ENCODE results near the gene PFKL. TPM values are rescaled to one million over a fixed set of nuclear protein-coding genes. Genes with fewer than 3 reads are reported as not detected.
"Not testable (repeated sequence)": the region's sequence is repeated elsewhere in the genome, so short reads cannot be mapped to it uniquely, and the experiment has no call there.

The PFKL gene
- polyA plus RNA-seq, 2 donors = 85.7 to 96.4 TPM

DNA sequence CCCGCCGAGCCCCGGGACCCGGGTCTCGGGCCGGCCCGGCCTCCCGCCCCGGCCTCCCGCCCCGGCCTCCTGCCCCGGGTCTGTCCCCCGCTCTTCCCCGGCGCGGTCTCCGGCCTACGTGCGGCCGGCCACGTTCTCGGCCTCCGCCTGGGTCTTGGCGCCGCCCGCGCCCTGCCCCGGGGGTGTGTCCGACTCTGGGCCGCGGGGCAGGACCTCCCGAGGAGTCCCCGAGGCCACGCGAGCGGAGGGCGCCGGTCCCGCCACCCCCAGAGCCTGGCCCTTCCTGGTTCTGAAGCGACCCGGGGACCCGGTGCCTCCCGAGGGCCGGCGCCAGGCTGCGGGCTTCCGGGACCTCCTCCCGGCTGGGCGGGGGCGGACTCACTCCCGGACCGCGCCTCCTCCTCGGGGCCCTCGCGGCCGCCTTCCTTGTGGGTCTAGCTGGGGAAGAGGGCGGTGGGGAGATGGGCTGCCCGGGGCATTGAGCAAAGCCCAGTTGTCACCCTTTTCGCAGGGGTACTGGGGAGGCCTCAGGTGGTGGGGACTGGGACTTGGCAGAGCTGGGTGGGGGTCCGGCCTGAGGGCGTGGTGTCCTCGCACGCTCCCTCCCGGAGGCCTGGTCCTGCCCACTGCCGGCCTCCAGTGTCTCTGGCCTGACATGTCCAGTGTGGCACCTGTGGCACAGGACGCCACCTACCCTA is 558 bp downstream of the PFKL start:
- WGBS, 2 donors = 1% methylated on average over 40 to 67 of the region's 67 CpGs
- Histone ChIP-seq H3K4me3 (ENCODE audit: low read depth in 1 of 2, low read length in 2 of 2) (peak overlapping the region; percentile 80 to 83), H3K4me1 (ENCODE audit: control insufficient read depth in 2 of 2, insufficient read depth in 2 of 2, low read length in 1 of 2) (peaks cover 7 to 33% of the 10 kb centered on the region in 2 donors), H3K27me3 (ENCODE audit: control insufficient read depth in 1 of 2, insufficient read depth in 2 of 2, low read length in 2 of 2) (no peaks in the 10 kb centered on the region), H3K36me3 (ENCODE audit: control insufficient read depth in 2 of 2, insufficient read depth in 2 of 2, low read length in 1 of 2) (peaks cover 0 to 11% of the 10 kb centered on the region in 2 donors), H3K9me3 (ENCODE audit: control insufficient read depth in 2 of 2, insufficient read depth in 1 of 2, low read depth in 1 of 2, low read length in 1 of 2) (no peaks in the 10 kb centered on the region), H3K27ac (ENCODE audit: low read depth in 2 of 2, low read length in 1 of 2) (peak overlapping the region; percentile 79 to 90)

DNA sequence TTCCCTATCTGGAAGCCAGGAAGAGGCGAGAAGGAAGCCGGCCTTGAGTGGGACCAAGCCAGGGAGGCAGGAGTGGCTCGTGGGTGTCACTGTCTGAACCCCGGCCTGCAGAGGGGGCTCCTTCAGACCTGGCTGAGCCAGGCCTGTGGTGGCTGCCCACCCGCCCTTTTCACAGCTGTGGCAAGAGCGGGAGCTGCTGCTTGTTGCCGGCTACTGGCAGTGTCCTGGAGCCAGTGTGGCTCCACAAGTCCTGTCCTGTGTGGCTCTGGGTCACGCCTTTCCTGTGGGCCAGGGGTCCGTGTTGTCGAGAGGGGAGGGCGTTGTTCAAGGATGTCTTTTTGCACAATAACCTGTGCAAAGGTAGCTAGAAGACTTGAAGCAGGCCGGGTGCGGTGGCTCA is 1.3 kb downstream of the PFKL start:
- WGBS, 2 donors = 58 to 61% methylated on average over 13 of the region's 13 CpGs
- H3K27me3 ChIP-seq (ENCODE audit: control insufficient read depth in 1 of 2, insufficient read depth in 2 of 2, low read length in 2 of 2) = no peaks in the 10 kb centered on the region
- no peaks in the 10 kb centered on the region for H3K9me3 ChIP-seq (ENCODE audit: control insufficient read depth in 2 of 2, insufficient read depth in 1 of 2, low read depth in 1 of 2, low read length in 1 of 2)
- peak overlapping the region; percentile 79 to 90 for H3K27ac ChIP-seq (ENCODE audit: low read depth in 2 of 2, low read length in 1 of 2)
- peak overlapping the region; percentile 80 to 83 for H3K4me3 ChIP-seq (ENCODE audit: low read depth in 1 of 2, low read length in 2 of 2)
- H3K36me3 ChIP-seq (ENCODE audit: control insufficient read depth in 2 of 2, insufficient read depth in 2 of 2, low read length in 1 of 2) = peaks cover 0 to 11% of the 10 kb centered on the region in 2 donors
- peaks cover 7 to 33% of the 10 kb centered on the region in 2 donors for H3K4me1 ChIP-seq (ENCODE audit: control insufficient read depth in 2 of 2, insufficient read depth in 2 of 2, low read length in 1 of 2)

DNA sequence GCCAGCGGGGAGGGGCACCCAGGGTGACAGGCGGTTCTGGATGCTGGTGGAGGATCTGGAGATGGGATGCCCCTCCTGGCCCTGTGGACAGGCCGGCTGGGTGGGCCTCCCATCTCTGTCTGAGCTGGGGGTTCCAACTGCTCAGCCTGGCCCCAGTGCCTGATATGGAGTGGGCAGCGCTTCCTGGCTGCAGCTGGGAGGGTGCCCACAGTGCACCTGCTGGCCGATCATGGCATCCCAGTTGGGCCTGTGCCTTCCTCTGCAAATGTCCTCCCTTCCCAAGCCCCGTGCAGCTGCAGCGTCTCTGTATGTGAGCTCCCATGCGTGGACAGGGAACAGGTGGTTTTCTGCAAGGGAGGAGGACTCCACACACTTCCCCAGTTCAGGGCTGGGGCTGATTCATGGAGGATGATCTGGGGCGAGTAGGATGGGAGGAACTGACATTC is 2.1 kb downstream of the PFKL start:
- WGBS, 2 donors = 62 to 67% methylated on average over 9 of the region's 9 CpGs
- Histone ChIP-seq H3K27ac (ENCODE audit: low read depth in 2 of 2, low read length in 1 of 2) (peak overlapping the region in 1 of 2 donors; percentile 43), H3K4me3 (ENCODE audit: low read depth in 1 of 2, low read length in 2 of 2) (no peak overlapping the region), H3K36me3 (ENCODE audit: control insufficient read depth in 2 of 2, insufficient read depth in 2 of 2, low read length in 1 of 2) (peaks cover 0 to 18% of the 10 kb centered on the region in 2 donors), H3K9me3 (ENCODE audit: control insufficient read depth in 2 of 2, insufficient read depth in 1 of 2, low read depth in 1 of 2, low read length in 1 of 2) (no peaks in the 10 kb centered on the region), H3K27me3 (ENCODE audit: control insufficient read depth in 1 of 2, insufficient read depth in 2 of 2, low read length in 2 of 2) (no peaks in the 10 kb centered on the region), H3K4me1 (ENCODE audit: control insufficient read depth in 2 of 2, insufficient read depth in 2 of 2, low read length in 1 of 2) (peaks cover 7 to 33% of the 10 kb centered on the region in 2 donors)

DNA sequence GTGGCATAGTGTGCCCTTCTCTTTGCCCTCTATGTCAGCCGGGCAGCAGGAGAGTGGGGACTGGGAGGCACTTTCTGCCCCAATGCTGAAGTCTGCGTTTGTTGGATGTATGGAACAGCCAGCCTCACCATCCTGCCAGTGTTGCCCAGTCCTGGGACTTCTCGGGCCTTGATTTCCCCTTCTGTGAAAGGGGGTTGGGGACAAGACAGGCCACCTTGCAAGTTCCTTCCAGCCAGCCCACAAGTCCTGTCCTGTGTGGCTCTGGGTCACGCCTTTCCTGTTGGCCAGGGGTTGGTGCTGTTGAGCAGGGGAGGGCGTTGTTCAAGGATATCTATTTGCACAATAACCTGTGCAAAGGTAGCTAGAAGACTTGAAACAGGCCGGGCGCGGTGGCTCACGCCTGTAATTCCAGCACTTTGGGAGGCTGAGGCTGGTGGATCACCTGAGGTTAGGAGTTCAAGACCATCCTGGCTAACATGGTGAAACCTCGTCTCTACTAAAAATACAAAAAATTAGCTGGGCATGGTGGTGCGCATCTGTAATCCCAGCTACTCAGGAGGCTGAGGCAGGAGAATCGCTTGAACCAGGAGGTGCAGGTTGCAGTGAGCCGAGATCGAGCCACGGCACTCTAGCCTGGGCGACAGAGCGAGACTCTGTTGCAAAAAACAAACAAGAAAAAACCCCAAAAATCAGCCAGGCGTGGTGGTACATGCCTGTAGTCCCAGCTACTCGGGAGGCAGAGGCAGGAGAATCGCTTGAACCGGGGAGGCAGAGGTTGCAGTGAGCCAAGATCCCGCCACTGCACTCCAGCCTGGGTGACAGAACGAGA is 2.9 kb downstream of the PFKL start:
- peaks cover 0 to 23% of the 10 kb centered on the region in 2 donors for H3K36me3 ChIP-seq (ENCODE audit: control insufficient read depth in 2 of 2, insufficient read depth in 2 of 2, low read length in 1 of 2)
- H3K9me3 ChIP-seq (ENCODE audit: control insufficient read depth in 2 of 2, insufficient read depth in 1 of 2, low read depth in 1 of 2, low read length in 1 of 2); H3K4me3 ChIP-seq (ENCODE audit: low read depth in 1 of 2, low read length in 2 of 2); H3K27me3 ChIP-seq (ENCODE audit: control insufficient read depth in 1 of 2, insufficient read depth in 2 of 2, low read length in 2 of 2): not testable (repeated sequence)
- peak overlapping the region in 1 of 2 donors; percentile 43 for H3K27ac ChIP-seq (ENCODE audit: low read depth in 2 of 2, low read length in 1 of 2)
- peaks cover 7 to 31% of the 10 kb centered on the region in 2 donors for H3K4me1 ChIP-seq (ENCODE audit: control insufficient read depth in 2 of 2, insufficient read depth in 2 of 2, low read length in 1 of 2)
- 69 to 74% methylated on average over 22 to 23 of the region's 23 CpGs for WGBS, 2 donors

DNA sequence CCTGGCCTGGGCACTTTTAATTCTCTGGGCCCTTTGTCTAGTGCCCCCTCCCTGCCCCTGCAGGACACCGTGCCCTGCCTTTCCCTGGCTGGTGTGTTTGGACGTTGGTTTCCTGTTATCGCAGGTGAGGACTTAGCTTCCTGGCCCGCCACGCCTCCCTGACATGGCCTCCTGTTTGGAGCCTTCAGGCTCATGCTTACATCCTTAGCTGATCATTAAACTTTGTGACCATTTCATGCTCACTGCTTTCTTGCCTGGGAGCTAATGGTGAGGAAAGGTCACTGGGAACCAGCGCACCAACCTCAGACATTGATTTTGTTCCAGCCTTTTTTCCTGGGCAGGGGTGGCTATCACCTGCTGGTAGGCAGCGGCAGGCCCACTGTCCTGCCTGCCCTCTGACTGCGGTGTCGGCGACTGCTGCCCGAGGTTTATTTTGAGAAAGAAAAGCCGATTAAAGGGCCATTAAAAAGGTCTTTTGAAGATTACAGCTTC is 3.7 kb downstream of the PFKL start:
- Histone ChIP-seq H3K36me3 (ENCODE audit: control insufficient read depth in 2 of 2, insufficient read depth in 2 of 2, low read length in 1 of 2) (peaks cover 0 to 23% of the 10 kb centered on the region in 2 donors), H3K4me1 (ENCODE audit: control insufficient read depth in 2 of 2, insufficient read depth in 2 of 2, low read length in 1 of 2) (peaks cover 7 to 31% of the 10 kb centered on the region in 2 donors), H3K9me3 (ENCODE audit: control insufficient read depth in 2 of 2, insufficient read depth in 1 of 2, low read depth in 1 of 2, low read length in 1 of 2) (no peaks in the 10 kb centered on the region), H3K27ac (ENCODE audit: low read depth in 2 of 2, low read length in 1 of 2) (no peak overlapping the region), H3K27me3 (ENCODE audit: control insufficient read depth in 1 of 2, insufficient read depth in 2 of 2, low read length in 2 of 2) (no peaks in the 10 kb centered on the region), H3K4me3 (ENCODE audit: low read depth in 1 of 2, low read length in 2 of 2) (no peak overlapping the region)
- 62 to 77% methylated on average over 12 of the region's 12 CpGs for WGBS, 2 donors

DNA sequence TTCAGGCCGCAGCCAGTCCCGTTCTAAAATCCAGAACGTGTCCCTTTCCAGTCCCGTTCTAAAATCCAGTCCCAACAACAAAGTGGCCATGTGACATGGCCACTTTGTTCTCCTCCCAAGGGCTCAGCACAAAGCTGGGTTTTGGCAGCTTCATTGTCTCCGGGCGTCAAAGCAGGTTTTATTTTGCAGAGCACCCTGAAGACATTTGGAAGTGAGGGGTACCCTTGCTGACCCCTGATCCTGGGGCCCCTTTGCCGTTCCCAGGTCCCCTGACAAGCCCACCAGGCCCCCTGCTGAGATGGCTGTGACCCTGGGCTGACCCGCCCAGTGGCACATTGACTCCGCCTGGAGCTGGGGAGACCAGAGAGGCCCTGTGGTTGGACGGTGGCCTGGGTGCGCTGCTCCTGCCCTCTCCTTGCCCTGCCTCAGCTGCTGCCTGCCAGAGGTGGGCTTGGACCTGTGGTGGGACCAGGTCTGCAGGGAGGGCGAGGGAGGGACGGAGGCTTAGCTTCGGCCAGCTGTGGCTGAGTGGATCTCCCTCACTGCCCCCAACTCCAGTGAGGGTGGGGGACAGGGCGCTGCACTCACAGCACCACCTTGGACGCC is 4.3 kb downstream of the PFKL start:
- 66 to 74% methylated on average over 16 of the region's 16 CpGs for WGBS, 2 donors
- Histone ChIP-seq H3K9me3 (ENCODE audit: control insufficient read depth in 2 of 2, insufficient read depth in 1 of 2, low read depth in 1 of 2, low read length in 1 of 2) (no peaks in the 10 kb centered on the region), H3K4me1 (ENCODE audit: control insufficient read depth in 2 of 2, insufficient read depth in 2 of 2, low read length in 1 of 2) (peaks cover 7 to 31% of the 10 kb centered on the region in 2 donors), H3K27me3 (ENCODE audit: control insufficient read depth in 1 of 2, insufficient read depth in 2 of 2, low read length in 2 of 2) (no peaks in the 10 kb centered on the region), H3K27ac (ENCODE audit: low read depth in 2 of 2, low read length in 1 of 2) (no peak overlapping the region), H3K36me3 (ENCODE audit: control insufficient read depth in 2 of 2, insufficient read depth in 2 of 2, low read length in 1 of 2) (peaks cover 0 to 23% of the 10 kb centered on the region in 2 donors), H3K4me3 (ENCODE audit: low read depth in 1 of 2, low read length in 2 of 2) (no peak overlapping the region)

DNA sequence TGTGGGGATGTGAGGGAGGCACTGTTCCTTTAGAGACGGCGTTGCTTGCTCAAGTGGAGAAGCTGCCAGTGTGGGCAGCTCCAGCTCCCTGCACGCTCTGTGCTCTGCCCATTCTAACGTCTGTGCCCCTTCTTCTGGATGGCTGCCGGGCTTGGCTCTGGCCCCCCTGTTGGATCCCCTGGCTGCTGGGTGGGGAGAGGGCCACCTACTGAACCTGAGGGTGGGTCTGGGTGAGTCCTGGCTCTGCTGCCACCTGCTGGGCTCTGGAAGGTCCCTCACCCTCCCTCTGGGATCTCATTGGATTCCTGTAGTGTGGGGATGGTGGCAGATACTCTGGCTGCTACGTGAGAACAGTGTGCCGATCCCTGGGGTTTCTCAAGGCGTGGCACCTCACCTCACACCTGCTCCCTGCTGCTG is 5.0 kb downstream of the PFKL start:
- Histone ChIP-seq H3K4me1 (ENCODE audit: control insufficient read depth in 2 of 2, insufficient read depth in 2 of 2, low read length in 1 of 2) (peaks cover 7 to 31% of the 10 kb centered on the region in 2 donors), H3K27ac (ENCODE audit: low read depth in 2 of 2, low read length in 1 of 2) (no peak overlapping the region), H3K27me3 (ENCODE audit: control insufficient read depth in 1 of 2, insufficient read depth in 2 of 2, low read length in 2 of 2) (no peaks in the 10 kb centered on the region), H3K36me3 (ENCODE audit: control insufficient read depth in 2 of 2, insufficient read depth in 2 of 2, low read length in 1 of 2) (peaks cover 0 to 27% of the 10 kb centered on the region in 2 donors), H3K4me3 (ENCODE audit: low read depth in 1 of 2, low read length in 2 of 2) (no peak overlapping the region), H3K9me3 (ENCODE audit: control insufficient read depth in 2 of 2, insufficient read depth in 1 of 2, low read depth in 1 of 2, low read length in 1 of 2) (no peaks in the 10 kb centered on the region)
- 50 to 52% methylated on average over 8 of the region's 8 CpGs for WGBS, 2 donors

DNA sequence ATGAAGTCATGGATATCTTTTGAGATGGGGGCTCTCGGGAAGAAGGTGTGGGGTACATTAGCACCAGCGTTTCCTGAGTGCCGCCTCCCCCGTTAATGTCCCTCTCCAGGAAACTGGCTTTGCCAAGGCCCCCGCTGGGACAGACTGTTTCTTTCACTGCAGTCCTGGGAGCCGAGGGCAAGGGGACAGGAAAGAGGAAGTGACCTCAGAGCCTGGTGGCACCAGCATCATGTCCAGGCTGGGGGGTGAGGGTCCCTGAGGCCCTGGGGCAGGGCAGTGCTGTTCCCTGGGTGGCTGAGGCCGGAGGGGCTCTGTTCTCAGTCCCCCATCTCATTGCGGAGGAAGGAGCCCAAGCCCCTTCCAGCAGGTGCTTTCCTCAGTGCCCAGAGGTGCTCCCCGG is 5.8 kb downstream of the PFKL start:
- no peaks in the 10 kb centered on the region for H3K27me3 ChIP-seq (ENCODE audit: control insufficient read depth in 1 of 2, insufficient read depth in 2 of 2, low read length in 2 of 2)
- peaks cover 7 to 30% of the 10 kb centered on the region in 2 donors for H3K4me1 ChIP-seq (ENCODE audit: control insufficient read depth in 2 of 2, insufficient read depth in 2 of 2, low read length in 1 of 2)
- no peaks in the 10 kb centered on the region for H3K9me3 ChIP-seq (ENCODE audit: control insufficient read depth in 2 of 2, insufficient read depth in 1 of 2, low read depth in 1 of 2, low read length in 1 of 2)
- H3K27ac ChIP-seq (ENCODE audit: low read depth in 2 of 2, low read length in 1 of 2) = no peak overlapping the region
- 84% methylated on average over 9 of the region's 9 CpGs for WGBS, 2 donors
- peaks cover 0 to 33% of the 10 kb centered on the region in 2 donors for H3K36me3 ChIP-seq (ENCODE audit: control insufficient read depth in 2 of 2, insufficient read depth in 2 of 2, low read length in 1 of 2)
- H3K4me3 ChIP-seq (ENCODE audit: low read depth in 1 of 2, low read length in 2 of 2) = no peak overlapping the region

DNA sequence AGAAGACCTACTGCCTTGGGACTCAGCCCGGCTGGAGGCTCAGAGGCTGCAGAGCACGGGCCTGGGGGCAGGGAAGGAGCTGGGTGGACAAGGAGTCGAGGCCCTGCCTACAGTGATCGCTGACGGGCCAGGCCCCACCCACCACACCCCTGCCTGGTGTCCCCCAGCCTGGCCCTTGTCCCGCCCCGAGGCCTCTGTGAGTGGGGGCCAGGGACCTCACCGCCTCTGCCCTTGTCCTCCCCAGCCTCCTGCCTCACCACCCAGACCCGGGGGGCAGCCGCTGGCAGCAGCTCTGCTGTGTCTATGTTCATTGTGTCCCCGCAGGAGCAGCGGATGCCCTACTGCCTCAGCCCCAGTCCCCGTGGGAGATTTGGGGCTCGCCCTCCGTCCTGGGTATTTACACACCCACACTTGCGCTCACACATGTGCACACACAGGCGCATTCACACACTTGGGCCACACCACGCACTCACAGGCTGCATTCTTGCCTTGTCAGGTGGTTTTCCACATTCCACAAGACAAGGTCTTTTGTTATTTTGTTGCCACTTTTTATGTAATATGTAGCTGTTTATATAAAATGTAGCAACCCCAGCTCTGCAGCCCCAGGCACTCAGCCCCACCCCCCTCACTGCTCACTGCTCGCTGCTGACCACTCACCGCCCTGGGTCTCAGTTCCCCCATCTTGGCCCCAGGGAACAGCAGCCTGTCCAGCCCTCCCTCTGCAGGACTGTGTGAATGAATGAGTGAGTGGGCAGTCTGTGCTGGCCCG is 7.3 kb downstream of the PFKL start:
- Histone ChIP-seq H3K9me3 (ENCODE audit: control insufficient read depth in 2 of 2, insufficient read depth in 1 of 2, low read depth in 1 of 2, low read length in 1 of 2) (no peaks in the 10 kb centered on the region), H3K36me3 (ENCODE audit: control insufficient read depth in 2 of 2, insufficient read depth in 2 of 2, low read length in 1 of 2) (peaks cover 5 to 44% of the 10 kb centered on the region in 2 donors), H3K27ac (ENCODE audit: low read depth in 2 of 2, low read length in 1 of 2) (no peak overlapping the region), H3K4me3 (ENCODE audit: low read depth in 1 of 2, low read length in 2 of 2) (no peak overlapping the region), H3K27me3 (ENCODE audit: control insufficient read depth in 1 of 2, insufficient read depth in 2 of 2, low read length in 2 of 2) (no peaks in the 10 kb centered on the region), H3K4me1 (ENCODE audit: control insufficient read depth in 2 of 2, insufficient read depth in 2 of 2, low read length in 1 of 2) (peaks cover 0 to 16% of the 10 kb centered on the region in 2 donors)
- WGBS, 2 donors = 79 to 80% methylated on average over 17 to 21 of the region's 21 CpGs

Measured in esophagus (tissue), 2 donors.